Keratinocyte (primary cell): Measurements from ENCODE around the gene IL11RA. TPM values are rescaled to one million over a fixed set of nuclear protein-coding genes. Genes with fewer than 3 reads are reported as not detected.

ENCODE experiments used
- DNase-seq: peaks from one replicate; pipeline ENCODE4 v3.0.0-alpha.2; 2011; ENCODE audit warnings: low read depth, missing footprints, low spot score
- FAIRE-seq: peaks from 2 replicates; lab custom pipeline; 2011; peaks lifted over from hg19 to GRCh38; lab: Jason Lieb, UNC
- H2AFZ ChIP-seq: 2 replicates; pipeline ENCODE4 v1.6.0; 2012; ENCODE audit warnings: low read length, control low read depth, inconsistent platforms; ENCODE audit not compliant: control insufficient read depth
- H3K27ac ChIP-seq: 2 replicates; pipeline ENCODE4 v1.5.1; 2011; ENCODE audit warnings: low read length; ENCODE audit not compliant: control insufficient read depth, insufficient read depth
- H3K27me3 ChIP-seq: 3 replicates; pipeline ENCODE4 v1.6.0; 2011; ENCODE audit warnings: low read length; ENCODE audit not compliant: control insufficient read depth, insufficient read depth; ENCODE audit errors: extremely low read depth
- H3K36me3 ChIP-seq, 2 experiments: 2 replicates in 1 of 2; 3 replicates in 1 of 2; pipeline ENCODE4 v1.5.1; 2011; ENCODE audit warnings: low read length in 2 of 2, mild to moderate bottlenecking in 1 of 2; ENCODE audit not compliant: control insufficient read depth in 2 of 2, insufficient read depth in 2 of 2; ENCODE audit errors: extremely low read depth in 1 of 2
- H3K4me1 ChIP-seq: 3 replicates; pipeline ENCODE4 v1.5.1; 2011; ENCODE audit warnings: low read length; ENCODE audit not compliant: control insufficient read depth, insufficient read depth; ENCODE audit errors: extremely low read depth
- H3K4me2 ChIP-seq: 3 replicates; pipeline ENCODE4 v1.6.0; 2011; ENCODE audit warnings: low read depth, low read length; ENCODE audit not compliant: control insufficient read depth, insufficient read depth; ENCODE audit errors: extremely low read depth
- H3K4me3 ChIP-seq, 3 experiments: fragments of 200-600 bp in 1 of 3; sonication (generic) in 1 of 3; 2 replicates in 2 of 3; 3 replicates in 1 of 3; pipeline ENCODE4 v1.5.1; 2011 to 2016; ENCODE audit warnings: low read length in 3 of 3, mild to moderate bottlenecking in 3 of 3, control low read depth in 2 of 3, inconsistent platforms in 1 of 3, low read depth in 1 of 3, mixed read lengths in 1 of 3, mixed run types in 1 of 3, moderate library complexity in 1 of 3; ENCODE audit not compliant: control insufficient read depth in 2 of 3, insufficient read depth in 2 of 3; ENCODE audit errors: extremely low read depth in 1 of 3
- H3K79me2 ChIP-seq: 2 replicates; pipeline ENCODE4 v1.6.0; 2012; ENCODE audit warnings: low read length; ENCODE audit not compliant: control insufficient read depth, insufficient read depth
- H3K9ac ChIP-seq: 3 replicates; pipeline ENCODE4 v1.6.0; 2011; ENCODE audit warnings: low read length; ENCODE audit not compliant: control insufficient read depth, insufficient read depth; ENCODE audit errors: extremely low read depth
- H3K9me1 ChIP-seq: 3 replicates; pipeline ENCODE4 v1.6.0; 2011; ENCODE audit warnings: low read length; ENCODE audit not compliant: control insufficient read depth, insufficient read depth; ENCODE audit errors: extremely low read depth
- H3K9me3 ChIP-seq: 2 replicates; pipeline ENCODE4 v1.5.1; 2012; ENCODE audit warnings: low read depth, low read length; ENCODE audit not compliant: control insufficient read depth
- H4K20me1 ChIP-seq: 3 replicates; pipeline ENCODE4 v1.6.0; 2011; ENCODE audit warnings: low read length; ENCODE audit not compliant: control insufficient read depth, insufficient read depth; ENCODE audit errors: extremely low read depth
- EZH2 ChIP-seq: IDR thresholded peaks from one replicate; pipeline ENCODE4 v1.6.1; 2012; ENCODE audit warnings: inconsistent platforms, mild to moderate bottlenecking, low read length, moderate library complexity
- dilution Hi-C: fragments of 300-500 bp; cut with MboI; formaldehyde crosslinking; loops from one replicate; pipeline ENCODE4 v1.7.0; 2020; ENCODE audit warnings: low sequenced_read_pairs; ENCODE audit not compliant: extremely low pct_ligation_motif_present
- polyA plus RNA-seq, 5 experiments: library from polyadenylated mRNA; depleted of rRNA in 3 of 5; stranded (reverse) in 3 of 5; stranded (forward) in 1 of 5; unstranded in 1 of 5; fragments of >200 nt; gene quantifications; 1 replicate in 1 of 5; 2 replicates in 3 of 5; 3 replicates in 1 of 5; pipeline versions ENCODE4 v1.2.1 to v1.2.3, GENCODE V29; 2011 to 2012; ENCODE audit warnings: missing spikeins in 2 of 5, low read depth in 1 of 5, low replicate concordance in 1 of 5
- TF ChIP-seq, protein P1 (sequence below), 3 experiments: IDR thresholded peaks in 1 of 3; conservative IDR thresholded peaks in 1 of 3; optimal IDR thresholded peaks in 1 of 3; 2 replicates in 2 of 3; 3 replicates in 1 of 3; pipeline versions ENCODE3 to v1.5.1; 2011; ENCODE audit warnings: low read length in 3 of 3, mild to moderate bottlenecking in 3 of 3, moderate library complexity in 2 of 3, control low read depth in 1 of 3, inconsistent platforms in 1 of 3; ENCODE audit not compliant: insufficient read depth in 2 of 3; ENCODE audit errors: extremely low read depth in 1 of 3

The IL11RA gene
- polyA plus RNA-seq, 1 donor (not counting 4 experiments of a cell fraction or from before 2014, with no cell fraction given) = 3.1 TPM

DNA sequence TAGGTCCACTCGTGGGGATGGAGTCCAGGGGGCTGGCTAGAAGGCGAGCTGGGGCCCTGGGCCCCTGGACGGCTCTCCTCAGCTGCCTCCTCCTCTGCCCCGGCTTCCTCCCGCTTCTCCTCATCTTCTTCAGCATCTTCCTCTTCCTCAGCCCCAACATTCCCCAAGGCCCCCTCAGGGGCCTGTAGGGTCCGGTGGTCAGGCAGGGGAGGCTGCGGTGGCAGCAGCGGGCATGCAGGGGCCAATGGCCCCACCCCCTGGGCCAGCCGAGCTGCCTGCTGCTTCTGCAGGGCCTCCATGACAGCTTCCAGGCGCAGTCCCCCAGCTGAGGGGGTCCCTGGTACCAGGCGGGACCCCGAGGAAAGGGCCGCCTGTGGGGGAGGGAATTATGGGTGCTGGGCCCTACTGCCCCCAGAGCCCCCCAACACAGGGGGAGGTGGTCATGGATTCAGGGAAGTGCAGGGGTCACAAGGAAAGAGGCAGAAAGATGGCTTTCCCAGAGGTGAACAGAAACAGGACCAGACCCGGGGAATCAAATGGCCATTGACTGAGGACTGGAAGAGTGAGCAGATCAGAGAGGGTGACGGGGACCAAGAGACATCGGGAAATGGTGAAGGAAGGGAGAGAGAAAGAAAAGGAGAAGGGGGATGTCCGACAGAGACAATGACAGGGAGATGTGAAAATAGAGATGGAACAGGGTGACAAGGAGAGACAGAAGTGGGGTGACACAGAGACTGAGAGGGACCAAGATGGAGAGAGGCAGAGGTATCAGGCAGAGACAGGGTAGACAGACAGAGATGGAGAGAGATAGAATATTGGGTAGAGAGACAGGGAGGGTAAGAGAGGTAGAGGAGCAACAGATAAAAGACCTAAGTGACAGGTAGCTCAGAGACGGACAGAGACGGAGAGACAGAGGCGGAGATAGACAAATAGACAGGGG is 24.0 kb upstream of the IL11RA start:
- H3K4me2 ChIP-seq = peak overlapping the region; percentile 47
- no peak overlapping the region for H2AFZ ChIP-seq
- FAIRE-seq = no peak

DNA sequence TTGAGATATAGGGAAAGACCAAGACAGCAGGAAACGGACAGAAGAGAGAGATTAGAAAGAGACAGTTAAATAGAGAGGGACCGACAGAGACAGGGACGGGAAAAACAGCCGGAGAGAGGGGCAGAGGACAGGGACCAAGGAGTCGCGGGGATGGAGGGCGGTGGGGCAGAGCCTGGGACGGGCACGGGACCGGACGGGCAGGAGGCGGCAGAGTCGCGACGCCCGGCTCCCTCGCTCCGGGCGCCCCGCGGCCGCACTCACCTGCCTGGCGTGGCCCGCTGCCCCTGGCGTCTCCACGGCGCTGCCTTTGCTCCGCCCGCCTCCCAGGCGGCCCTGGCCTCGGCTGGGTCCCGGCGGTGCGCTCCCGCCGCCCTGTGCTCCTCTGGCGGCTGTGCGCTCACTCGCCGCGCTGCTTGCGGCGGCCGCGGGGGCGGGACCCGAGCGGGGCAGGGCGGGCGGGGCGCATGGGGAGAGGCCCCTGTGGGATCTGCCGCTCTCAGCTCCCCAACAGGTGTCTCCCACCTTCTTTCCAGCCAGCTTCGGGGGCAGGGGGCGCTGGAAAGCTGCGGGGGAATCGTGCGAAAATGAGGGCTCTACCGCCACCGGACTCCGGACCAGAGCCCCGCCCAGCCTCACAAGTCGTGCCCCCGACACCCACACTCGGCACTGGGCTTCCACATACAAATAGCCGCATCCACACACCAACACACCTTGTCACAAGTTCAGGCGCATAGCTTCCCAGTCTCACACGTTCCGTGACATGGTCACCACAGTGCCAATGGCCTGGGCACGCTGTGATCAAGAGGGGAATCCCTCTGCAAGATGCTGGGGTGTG is 23.1 kb upstream of the IL11RA start, which contains the start of gene ARID3C:
Gene ARID3C (minus strand): TSS at position 411 of the 835 bp plus-strand sequence. CDS start 1,052 bp downstream, outside the sequence.
- H3K4me2 ChIP-seq = peak within 1 kb of the TSS; percentile 47
- H3K27ac ChIP-seq = no peak within 1 kb of the TSS
- H3K27me3 ChIP-seq = peaks cover 48% of the 10 kb centered on the region

More for the DNA sequence above, 24.0 kb upstream of the IL11RA start:
- DNase-seq = no peak
- H3K27me3 ChIP-seq = peaks cover 48% of the 10 kb centered on the region
- peaks cover 5% of the 10 kb centered on the region for H3K4me1 ChIP-seq
- H4K20me1 ChIP-seq = no peaks in the 10 kb centered on the region
- H3K9ac ChIP-seq = no peak overlapping the region
- peak overlapping the region in 1 of 3 experiments; percentile 16 for H3K4me3 ChIP-seq
- no peaks in the 10 kb centered on the region for H3K36me3 ChIP-seq
- no peak for TF ChIP-seq EZH2
- TF ChIP-seq, protein P1, sequence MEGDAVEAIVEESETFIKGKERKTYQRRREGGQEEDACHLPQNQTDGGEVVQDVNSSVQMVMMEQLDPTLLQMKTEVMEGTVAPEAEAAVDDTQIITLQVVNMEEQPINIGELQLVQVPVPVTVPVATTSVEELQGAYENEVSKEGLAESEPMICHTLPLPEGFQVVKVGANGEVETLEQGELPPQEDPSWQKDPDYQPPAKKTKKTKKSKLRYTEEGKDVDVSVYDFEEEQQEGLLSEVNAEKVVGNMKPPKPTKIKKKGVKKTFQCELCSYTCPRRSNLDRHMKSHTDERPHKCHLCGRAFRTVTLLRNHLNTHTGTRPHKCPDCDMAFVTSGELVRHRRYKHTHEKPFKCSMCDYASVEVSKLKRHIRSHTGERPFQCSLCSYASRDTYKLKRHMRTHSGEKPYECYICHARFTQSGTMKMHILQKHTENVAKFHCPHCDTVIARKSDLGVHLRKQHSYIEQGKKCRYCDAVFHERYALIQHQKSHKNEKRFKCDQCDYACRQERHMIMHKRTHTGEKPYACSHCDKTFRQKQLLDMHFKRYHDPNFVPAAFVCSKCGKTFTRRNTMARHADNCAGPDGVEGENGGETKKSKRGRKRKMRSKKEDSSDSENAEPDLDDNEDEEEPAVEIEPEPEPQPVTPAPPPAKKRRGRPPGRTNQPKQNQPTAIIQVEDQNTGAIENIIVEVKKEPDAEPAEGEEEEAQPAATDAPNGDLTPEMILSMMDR (optimal IDR thresholded peaks at IDR 0.05 in 1 of 3, IDR thresholded peaks at IDR 0.05 in 1 of 3, conservative IDR thresholded peaks at IDR 0.05 in 1 of 3; ENCODE audit: extremely low read depth in 1 of 3, insufficient read depth in 2 of 3, low read length in 3 of 3) = no peak
- dilution Hi-C loops = no loop called here
- no peaks in the 10 kb centered on the region for H3K79me2 ChIP-seq
- H3K9me3 ChIP-seq = no peaks in the 10 kb centered on the region
- H3K27ac ChIP-seq = no peak overlapping the region
- no peaks in the 10 kb centered on the region for H3K9me1 ChIP-seq

More for the DNA sequence above, 23.1 kb upstream of the IL11RA start, which contains the start of gene ARID3C:
- no peaks in the 10 kb centered on the region for H3K36me3 ChIP-seq
- peaks cover 5% of the 10 kb centered on the region for H3K4me1 ChIP-seq
- H3K4me3 ChIP-seq = peak within 1 kb of the TSS; percentile 22 to 38 (median 25)
- H4K20me1 ChIP-seq = no peaks in the 10 kb centered on the region
- H3K9ac ChIP-seq = no peak within 1 kb of the TSS
- TF ChIP-seq, protein P1 (optimal IDR thresholded peaks at IDR 0.05 in 1 of 3, IDR thresholded peaks at IDR 0.05 in 1 of 3, conservative IDR thresholded peaks at IDR 0.05 in 1 of 3; ENCODE audit: extremely low read depth in 1 of 3, insufficient read depth in 2 of 3, low read length in 3 of 3) = no peak
- TF ChIP-seq EZH2 = peak; percentile 85
- DNase-seq (no peak), FAIRE-seq (no peak)
- H3K9me3 ChIP-seq = no peaks in the 10 kb centered on the region
- H3K79me2 ChIP-seq = no peaks in the 10 kb centered on the region
- dilution Hi-C loops = no loop called here
- H2AFZ ChIP-seq = peak within 1 kb of the TSS; percentile 47
- no peaks in the 10 kb centered on the region for H3K9me1 ChIP-seq
